H1 (cell line): ENCODE data around the gene AIF1. TPM values are rescaled to one million over a fixed set of nuclear protein-coding genes. Genes with fewer than 3 reads are reported as not detected.

ENCODE experiments used
- ASH2L ChIP-seq: fragments of 200-600, 300-600 bp; sonication (generic); IDR thresholded peaks from one replicate; pipeline ENCODE4 v1.7.1; 2017; ENCODE audit warnings: low read length
- SIN3A ChIP-seq, 2 experiments: IDR thresholded peaks in 1 of 2; conservative IDR thresholded peaks in 1 of 2; 2 replicates each; pipeline ENCODE4 v1.6.1; 2011 to 2012; ENCODE audit warnings: low read length in 2 of 2, improper control_type of control experiment in 1 of 2, low read depth in 1 of 2, mild to moderate bottlenecking in 1 of 2
- polyA plus RNA-seq, 7 experiments: library from polyadenylated mRNA; depleted of rRNA in 3 of 7; stranded (reverse) in 5 of 7; unstranded in 2 of 7; fragments of >200 nt in 5 of 7; fragments of 200-250 nt in 2 of 7; gene quantifications; 1 replicate in 5 of 7; 2 replicates in 1 of 7; 4 replicates in 1 of 7; pipeline versions ENCODE4 v1.2.1 to v1.2.3, GENCODE V29; 2011 to 2013; ENCODE audit warnings: missing spikeins in 2 of 7, mixed read lengths in 2 of 7
- total RNA-seq: library from RNA; stranded (reverse); fragmentation: NEBNext Ultra II Directional; extraction: Animal tissue kit (Norgen Biotek cat#: 25700); gene quantifications from 2 replicates; pipeline ENCODE4 v1.2.1, GENCODE V29; 2021
- TF ChIP-seq, protein P1 (sequence below): fragments of 300-600 bp; sonication (generic); IDR thresholded peaks from 2 replicates; pipeline ENCODE4 v1.7.1; 2012; ENCODE audit warnings: low read length, moderate library complexity, mild to moderate bottlenecking, inconsistent platforms; ENCODE audit not compliant: insufficient replicate concordance

AIF1 gene
- total and polyA plus RNA-seq, 2 of the 8 experiments (the other 6 are each of a cell fraction or from before 2014, with no cell fraction given) = 6.3 to 9.8 TPM

DNA sequence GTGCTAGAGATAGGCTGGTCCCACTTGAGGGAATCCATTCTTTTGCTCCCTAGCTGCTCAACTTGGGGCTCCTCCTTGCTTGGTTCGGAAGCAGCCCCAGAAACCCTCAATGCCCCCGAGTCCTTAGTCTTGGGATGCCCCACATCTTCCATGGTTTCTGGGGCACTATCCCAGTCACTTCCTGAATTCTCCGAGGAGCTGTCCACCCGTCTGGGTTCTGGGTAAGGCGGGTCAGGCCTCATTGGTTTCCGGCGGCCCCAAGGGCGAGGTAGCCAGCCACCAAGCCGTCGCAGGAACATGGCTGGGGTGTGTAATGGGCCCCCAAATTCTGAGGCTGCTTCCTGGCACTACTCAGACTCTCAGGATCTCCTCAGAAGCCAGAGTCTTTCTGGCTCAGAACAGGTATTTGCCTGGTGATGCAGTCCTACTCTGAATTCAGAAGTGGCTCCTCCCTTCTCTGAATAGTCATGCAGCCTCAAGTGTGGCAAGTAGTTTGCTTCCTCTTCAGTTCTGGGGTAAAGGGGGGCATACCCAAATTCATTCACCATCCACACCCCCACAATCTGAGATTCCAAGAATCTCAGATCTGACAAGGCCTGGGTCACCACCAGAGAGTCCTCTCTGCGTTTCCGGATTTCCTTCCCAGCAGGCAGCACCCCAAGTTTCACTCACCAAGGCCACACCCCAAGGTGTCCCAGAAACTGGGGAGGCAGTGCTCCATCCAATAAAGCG lies 44.8 kb downstream of the AIF1 start (continued):
- TF ChIP-seq, protein P1, sequence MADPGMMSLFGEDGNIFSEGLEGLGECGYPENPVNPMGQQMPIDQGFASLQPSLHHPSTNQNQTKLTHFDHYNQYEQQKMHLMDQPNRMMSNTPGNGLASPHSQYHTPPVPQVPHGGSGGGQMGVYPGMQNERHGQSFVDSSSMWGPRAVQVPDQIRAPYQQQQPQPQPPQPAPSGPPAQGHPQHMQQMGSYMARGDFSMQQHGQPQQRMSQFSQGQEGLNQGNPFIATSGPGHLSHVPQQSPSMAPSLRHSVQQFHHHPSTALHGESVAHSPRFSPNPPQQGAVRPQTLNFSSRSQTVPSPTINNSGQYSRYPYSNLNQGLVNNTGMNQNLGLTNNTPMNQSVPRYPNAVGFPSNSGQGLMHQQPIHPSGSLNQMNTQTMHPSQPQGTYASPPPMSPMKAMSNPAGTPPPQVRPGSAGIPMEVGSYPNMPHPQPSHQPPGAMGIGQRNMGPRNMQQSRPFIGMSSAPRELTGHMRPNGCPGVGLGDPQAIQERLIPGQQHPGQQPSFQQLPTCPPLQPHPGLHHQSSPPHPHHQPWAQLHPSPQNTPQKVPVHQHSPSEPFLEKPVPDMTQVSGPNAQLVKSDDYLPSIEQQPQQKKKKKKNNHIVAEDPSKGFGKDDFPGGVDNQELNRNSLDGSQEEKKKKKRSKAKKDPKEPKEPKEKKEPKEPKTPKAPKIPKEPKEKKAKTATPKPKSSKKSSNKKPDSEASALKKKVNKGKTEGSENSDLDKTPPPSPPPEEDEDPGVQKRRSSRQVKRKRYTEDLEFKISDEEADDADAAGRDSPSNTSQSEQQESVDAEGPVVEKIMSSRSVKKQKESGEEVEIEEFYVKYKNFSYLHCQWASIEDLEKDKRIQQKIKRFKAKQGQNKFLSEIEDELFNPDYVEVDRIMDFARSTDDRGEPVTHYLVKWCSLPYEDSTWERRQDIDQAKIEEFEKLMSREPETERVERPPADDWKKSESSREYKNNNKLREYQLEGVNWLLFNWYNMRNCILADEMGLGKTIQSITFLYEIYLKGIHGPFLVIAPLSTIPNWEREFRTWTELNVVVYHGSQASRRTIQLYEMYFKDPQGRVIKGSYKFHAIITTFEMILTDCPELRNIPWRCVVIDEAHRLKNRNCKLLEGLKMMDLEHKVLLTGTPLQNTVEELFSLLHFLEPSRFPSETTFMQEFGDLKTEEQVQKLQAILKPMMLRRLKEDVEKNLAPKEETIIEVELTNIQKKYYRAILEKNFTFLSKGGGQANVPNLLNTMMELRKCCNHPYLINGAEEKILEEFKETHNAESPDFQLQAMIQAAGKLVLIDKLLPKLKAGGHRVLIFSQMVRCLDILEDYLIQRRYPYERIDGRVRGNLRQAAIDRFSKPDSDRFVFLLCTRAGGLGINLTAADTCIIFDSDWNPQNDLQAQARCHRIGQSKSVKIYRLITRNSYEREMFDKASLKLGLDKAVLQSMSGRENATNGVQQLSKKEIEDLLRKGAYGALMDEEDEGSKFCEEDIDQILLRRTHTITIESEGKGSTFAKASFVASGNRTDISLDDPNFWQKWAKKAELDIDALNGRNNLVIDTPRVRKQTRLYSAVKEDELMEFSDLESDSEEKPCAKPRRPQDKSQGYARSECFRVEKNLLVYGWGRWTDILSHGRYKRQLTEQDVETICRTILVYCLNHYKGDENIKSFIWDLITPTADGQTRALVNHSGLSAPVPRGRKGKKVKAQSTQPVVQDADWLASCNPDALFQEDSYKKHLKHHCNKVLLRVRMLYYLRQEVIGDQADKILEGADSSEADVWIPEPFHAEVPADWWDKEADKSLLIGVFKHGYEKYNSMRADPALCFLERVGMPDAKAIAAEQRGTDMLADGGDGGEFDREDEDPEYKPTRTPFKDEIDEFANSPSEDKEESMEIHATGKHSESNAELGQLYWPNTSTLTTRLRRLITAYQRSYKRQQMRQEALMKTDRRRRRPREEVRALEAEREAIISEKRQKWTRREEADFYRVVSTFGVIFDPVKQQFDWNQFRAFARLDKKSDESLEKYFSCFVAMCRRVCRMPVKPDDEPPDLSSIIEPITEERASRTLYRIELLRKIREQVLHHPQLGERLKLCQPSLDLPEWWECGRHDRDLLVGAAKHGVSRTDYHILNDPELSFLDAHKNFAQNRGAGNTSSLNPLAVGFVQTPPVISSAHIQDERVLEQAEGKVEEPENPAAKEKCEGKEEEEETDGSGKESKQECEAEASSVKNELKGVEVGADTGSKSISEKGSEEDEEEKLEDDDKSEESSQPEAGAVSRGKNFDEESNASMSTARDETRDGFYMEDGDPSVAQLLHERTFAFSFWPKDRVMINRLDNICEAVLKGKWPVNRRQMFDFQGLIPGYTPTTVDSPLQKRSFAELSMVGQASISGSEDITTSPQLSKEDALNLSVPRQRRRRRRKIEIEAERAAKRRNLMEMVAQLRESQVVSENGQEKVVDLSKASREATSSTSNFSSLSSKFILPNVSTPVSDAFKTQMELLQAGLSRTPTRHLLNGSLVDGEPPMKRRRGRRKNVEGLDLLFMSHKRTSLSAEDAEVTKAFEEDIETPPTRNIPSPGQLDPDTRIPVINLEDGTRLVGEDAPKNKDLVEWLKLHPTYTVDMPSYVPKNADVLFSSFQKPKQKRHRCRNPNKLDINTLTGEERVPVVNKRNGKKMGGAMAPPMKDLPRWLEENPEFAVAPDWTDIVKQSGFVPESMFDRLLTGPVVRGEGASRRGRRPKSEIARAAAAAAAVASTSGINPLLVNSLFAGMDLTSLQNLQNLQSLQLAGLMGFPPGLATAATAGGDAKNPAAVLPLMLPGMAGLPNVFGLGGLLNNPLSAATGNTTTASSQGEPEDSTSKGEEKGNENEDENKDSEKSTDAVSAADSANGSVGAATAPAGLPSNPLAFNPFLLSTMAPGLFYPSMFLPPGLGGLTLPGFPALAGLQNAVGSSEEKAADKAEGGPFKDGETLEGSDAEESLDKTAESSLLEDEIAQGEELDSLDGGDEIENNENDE = no peak
- TF ChIP-seq SIN3A (conservative IDR thresholded peaks at IDR 0.05 in 1 of 2, IDR thresholded peaks at IDR 0.05 in 1 of 2; ENCODE audit: low read depth in 1 of 2, low read length in 2 of 2) (peak; percentile 71; a peak in 1 of 4 replicates), ASH2L (no peak)
